Cerebellar cortex (tissue), 1 donor: ENCODE measurements around the gene NUTM1.
"Not testable (repeated sequence)": the region's sequence is repeated elsewhere in the genome, so short reads cannot be mapped to it uniquely, and the experiment has no call there.

Source experiments
- DNase-seq: peaks from one replicate; pipeline ENCODE4 v3.0.0-alpha.2; 2015; ENCODE audit warnings: low spot score

NUTM1 gene

GRCh38 chr15:34365836-34366235 is 22.7 kb downstream of the NUTM1 start:
- peak; percentile 68 for DNase-seq

GRCh38 chr15:34366271-34367065 is 23.4 kb downstream of the NUTM1 start:
- peak; percentile 76 for DNase-seq

GRCh38 chr15:34367101-34368081 is 24.3 kb downstream of the NUTM1 start, which contains the start of gene LPCAT4:
LPCAT4 (minus strand) TSS chr15:34367196; CDS start chr15:34367100, 96 bp downstream.
- peak; percentile 88 for DNase-seq

GRCh38 chr15:34370129-34370528 is 27.0 kb downstream of the NUTM1 start:
- no peak for DNase-seq

- DNase-seq, result no peak
Measured at GRCh38 chr15:34370643-34371042, 27.5 kb downstream of the NUTM1 start.

GRCh38 chr15:34373951-34374350 is 30.8 kb downstream of the NUTM1 start:
- no peak for DNase-seq

- no peak for DNase-seq
Measured at GRCh38 chr15:34374816-34375215, 31.7 kb downstream of the NUTM1 start.

GRCh38 chr15:34375541-34375940 is 32.4 kb downstream of the NUTM1 start:
- not testable (repeated sequence) for DNase-seq

GRCh38 chr15:34376856-34377255 is 33.7 kb downstream of the NUTM1 start:
- no peak for DNase-seq

- DNase-seq, result peak; percentile 53
Measured at GRCh38 chr15:34380491-34380890, 37.4 kb downstream of the NUTM1 start.

- DNase-seq, result not testable (repeated sequence)
Measured at GRCh38 chr15:34381829-34382521, 38.9 kb downstream of the NUTM1 start.

- not testable (repeated sequence) for DNase-seq
Measured at GRCh38 chr15:34389594-34390086, 46.5 kb downstream of the NUTM1 start.

- DNase-seq, result not testable (repeated sequence)
Measured at GRCh38 chr15:34392981-34393380, 49.9 kb downstream of the NUTM1 start.

GRCh38 chr15:34397637-34398259 is 54.6 kb downstream of the NUTM1 start:
- not testable (repeated sequence) for DNase-seq

GRCh38 chr15:34403160-34403598 is 60.1 kb downstream of the NUTM1 start:
- DNase-seq, result not testable (repeated sequence)

GRCh38 chr15:34403899-34404298 is 60.8 kb downstream of the NUTM1 start:
- DNase-seq, result not testable (repeated sequence)
